ENCODE data around the gene PPP2R2D.

PPP2R2D gene

DNA sequence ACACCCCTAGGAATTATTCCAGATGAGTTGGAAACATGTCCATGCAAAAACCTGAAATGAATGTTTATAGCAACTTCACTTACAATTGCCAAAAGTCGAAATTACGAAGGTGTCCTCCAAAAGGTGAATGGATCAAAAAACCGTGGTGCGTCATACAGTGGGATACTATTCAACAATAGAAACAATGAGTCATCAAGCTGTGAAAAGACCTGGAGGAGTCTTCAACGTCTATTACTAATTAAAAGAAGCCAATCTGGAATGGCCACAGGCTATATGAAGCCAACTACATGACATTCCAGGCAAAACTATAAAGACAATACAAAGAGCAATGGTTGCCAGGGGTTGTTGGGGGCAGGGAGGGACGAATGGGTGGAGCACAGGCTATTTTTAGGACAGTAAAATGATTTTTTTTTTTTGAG is 12.6 kb upstream of the PPP2R2D start:
- Histone ChIP-seq H3K4me2 (no peak overlapping the region), H3K36me3 (no peaks in the 10 kb centered on the region), H3K27me3 (no peaks in the 10 kb centered on the region), H3K4me3 (no peak overlapping the region), H3K4me1 (peaks cover 46% of the 10 kb centered on the region), H3K9me3 (no peaks in the 10 kb centered on the region; the same call in 1 of the 2 replicates), H3K27ac (no peak overlapping the region), H4K20me1 (no peaks in the 10 kb centered on the region), H3K9ac (no peak overlapping the region)
- no peak for TF ChIP-seq Cebpa-rat (IDR thresholded peaks at IDR 0.05)

DNA sequence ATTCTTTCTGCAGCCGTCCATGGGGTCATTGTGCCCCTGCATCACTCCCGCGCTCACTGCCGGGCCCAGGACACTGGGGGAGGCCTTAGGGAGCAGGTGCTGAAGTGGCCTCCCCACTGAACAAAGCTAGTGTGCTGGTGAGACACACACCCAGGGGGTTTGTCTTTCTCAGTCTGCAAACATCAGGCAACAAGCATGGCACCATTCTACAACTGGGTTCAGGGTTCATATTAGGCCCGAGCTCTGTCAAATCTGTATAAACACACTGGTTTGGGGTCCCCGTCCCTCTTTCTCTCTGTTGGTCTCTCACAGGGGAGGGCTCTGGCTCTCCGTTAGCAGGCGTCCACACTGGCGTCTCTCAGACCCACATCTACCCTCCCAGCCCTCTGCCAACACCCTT is 11.1 kb upstream of the PPP2R2D start:
- Histone ChIP-seq H3K4me3 (no peak overlapping the region), H3K27ac (no peak overlapping the region), H3K9ac (no peak overlapping the region), H3K27me3 (no peaks in the 10 kb centered on the region), H3K4me1 (peaks cover 46% of the 10 kb centered on the region), H3K4me2 (no peak overlapping the region), H3K36me3 (no peaks in the 10 kb centered on the region), H4K20me1 (no peaks in the 10 kb centered on the region), H3K9me3 (no peaks in the 10 kb centered on the region; the same call in 1 of the 2 replicates)
- no peak for TF ChIP-seq Cebpa-rat (IDR thresholded peaks at IDR 0.05)

DNA sequence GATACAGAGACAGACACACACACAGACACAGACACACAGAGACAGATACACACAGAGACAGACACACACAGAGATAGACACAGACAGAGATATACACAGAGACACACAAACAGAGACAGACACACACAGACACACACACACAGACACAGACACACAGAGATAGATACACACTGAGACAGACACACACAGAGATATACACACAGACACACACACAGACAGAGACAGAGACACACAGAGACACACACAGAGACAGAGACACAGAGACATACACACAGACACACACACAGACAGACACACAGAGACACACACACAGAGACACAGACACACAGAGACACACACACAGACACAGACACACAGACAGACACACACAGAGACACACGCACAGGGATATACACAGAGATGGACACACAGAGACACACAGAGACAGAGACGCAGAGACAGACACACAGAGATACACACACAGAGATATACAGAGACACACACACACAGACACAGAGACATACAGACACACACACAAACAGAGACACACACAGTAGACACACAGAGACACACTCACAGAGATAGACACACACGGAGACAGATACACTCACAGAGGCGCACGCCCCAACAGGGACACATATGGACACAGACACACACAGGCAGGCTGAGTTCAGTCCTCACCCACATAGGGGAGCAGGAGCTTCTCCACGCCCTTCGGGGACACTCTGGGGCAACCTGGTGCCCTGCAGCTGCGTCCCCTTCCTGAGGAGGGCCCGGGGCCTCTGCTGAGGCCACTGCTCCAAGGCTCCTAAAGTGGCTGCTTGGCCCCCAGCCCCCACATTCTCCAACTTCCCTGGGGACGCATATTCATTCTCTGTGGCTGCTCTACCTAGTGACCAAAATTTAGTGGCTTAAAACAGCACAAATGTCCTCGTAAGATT is 10.3 kb upstream of the PPP2R2D start:
- Histone ChIP-seq H3K27me3 (no peaks in the 10 kb centered on the region), H3K9me3 (no peaks in the 10 kb centered on the region; the same call in 1 of the 2 replicates), H3K4me3 (no peak overlapping the region), H3K27ac (no peak overlapping the region; the same call in 1 of the 2 replicates), H3K9ac (no peak overlapping the region), H3K36me3 (no peaks in the 10 kb centered on the region), H3K4me2 (peak overlapping the region; percentile 62), H3K4me1 (peaks cover 41% of the 10 kb centered on the region), H4K20me1 (no peaks in the 10 kb centered on the region)
- TF ChIP-seq Cebpa-rat (IDR thresholded peaks at IDR 0.05): no peak

DNA sequence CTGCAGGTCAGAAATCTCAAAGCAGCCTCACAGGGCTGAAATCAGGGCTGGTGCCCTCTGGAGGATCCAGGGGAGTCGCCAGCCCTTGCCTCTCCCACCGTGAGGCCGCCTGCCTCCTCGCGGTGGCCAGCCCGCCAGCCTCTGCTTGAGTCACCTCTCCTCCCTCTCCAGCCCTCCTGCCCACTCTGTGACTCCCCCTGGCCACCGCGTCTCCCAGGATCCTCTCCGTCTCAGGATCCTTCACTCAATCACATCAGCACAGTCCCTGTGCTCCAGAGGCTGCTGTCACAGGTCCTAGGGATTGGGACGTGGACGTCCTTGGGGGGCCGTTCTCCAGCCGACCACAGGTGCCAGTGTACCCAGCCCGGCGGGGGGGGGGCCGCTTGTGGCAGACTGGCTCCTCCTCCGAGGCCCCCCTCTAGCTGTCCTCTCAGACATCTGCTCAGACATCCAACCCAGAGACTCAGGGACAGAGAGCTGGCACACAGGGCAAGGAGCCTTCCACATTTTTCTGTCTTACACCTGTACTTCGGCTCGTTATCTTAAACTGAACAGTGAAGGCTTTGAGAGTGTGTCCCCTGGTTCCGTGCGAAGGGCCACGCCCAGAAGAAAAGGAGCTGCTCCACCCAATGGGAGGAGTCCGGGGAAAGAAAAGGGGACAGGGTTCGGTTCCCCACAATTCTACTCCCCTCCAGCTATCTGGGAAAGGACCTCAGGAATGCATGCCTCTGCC is 9.4 kb upstream of the PPP2R2D start:
- Histone ChIP-seq H3K9ac (no peak overlapping the region), H4K20me1 (no peaks in the 10 kb centered on the region), H3K9me3 (no peaks in the 10 kb centered on the region; the same call in 1 of the 2 replicates), H3K27ac (no peak overlapping the region; the same call in 1 of the 2 replicates), H3K4me3 (no peak overlapping the region), H3K36me3 (no peaks in the 10 kb centered on the region), H3K4me2 (peak overlapping the region; percentile 62), H3K4me1 (peaks cover 40% of the 10 kb centered on the region), H3K27me3 (no peaks in the 10 kb centered on the region)
- no peak for TF ChIP-seq Cebpa-rat (IDR thresholded peaks at IDR 0.05)

- Histone ChIP-seq H3K27ac (no peak overlapping the region), H3K9ac (no peak overlapping the region), H3K4me2 (0 out of 2 replicates have a peak overlapping the region, but pooled peaks have one; percentile 62), H3K4me1 (peaks cover 40% of the 10 kb centered on the region), H3K36me3 (no peaks in the 10 kb centered on the region), H4K20me1 (no peaks in the 10 kb centered on the region), H3K9me3 (no peaks in the 10 kb centered on the region; the same call in 1 of the 2 replicates), H3K4me3 (no peak overlapping the region), H3K27me3 (no peaks in the 10 kb centered on the region)
- no peak for TF ChIP-seq Cebpa-rat (IDR thresholded peaks at IDR 0.05)
Observed at GRCh38 chr10:131891929-131892805, 8.6 kb upstream of the PPP2R2D start.

- TF ChIP-seq Cebpa-rat (IDR thresholded peaks at IDR 0.05): no peak
- no peaks in the 10 kb centered on the region for H3K27me3 ChIP-seq
Observed at GRCh38 chr10:131892806-131893675, 7.8 kb upstream of the PPP2R2D start.

DNA sequence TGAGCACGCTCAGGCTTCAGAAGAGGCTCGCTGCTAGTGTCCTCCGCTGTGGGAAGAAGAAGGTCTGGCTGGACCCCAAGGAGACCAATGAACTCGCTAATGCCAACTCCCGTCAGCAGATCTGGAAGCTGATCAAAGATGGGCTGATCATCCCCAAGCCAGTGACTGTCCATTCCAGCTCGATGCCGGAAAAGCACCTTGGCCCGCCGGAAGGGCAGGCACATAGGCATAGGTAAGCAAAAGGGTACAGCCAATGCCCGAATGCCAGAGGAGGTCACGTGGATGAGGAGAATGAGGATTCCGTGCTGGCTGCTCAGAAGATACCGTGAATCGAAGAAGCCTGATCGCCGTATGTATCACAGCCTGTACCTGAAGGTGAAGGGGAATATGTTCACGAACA is 5.7 kb upstream of the PPP2R2D start:
- Histone ChIP-seq H3K4me3 (no peak overlapping the region), H4K20me1 (no peaks in the 10 kb centered on the region), H3K4me1 (peaks cover 64% of the 10 kb centered on the region), H3K27me3 (no peaks in the 10 kb centered on the region), H3K27ac (no peak overlapping the region), H3K9ac (no peak overlapping the region), H3K4me2 (no peak overlapping the region), H3K36me3 (no peaks in the 10 kb centered on the region), H3K9me3 (no peaks in the 10 kb centered on the region)
- TF ChIP-seq Cebpa-rat (IDR thresholded peaks at IDR 0.05): no peak

More at GRCh38 chr10:131892806-131893675, 7.8 kb upstream of the PPP2R2D start:
- Histone ChIP-seq H3K9ac (no peak overlapping the region), H3K4me1 (peaks cover 43% of the 10 kb centered on the region), H3K27ac (no peak overlapping the region), H3K4me3 (no peak overlapping the region), H3K36me3 (no peaks in the 10 kb centered on the region), H3K4me2 (no peak overlapping the region), H3K9me3 (no peaks in the 10 kb centered on the region; the same call in 1 of the 2 replicates), H4K20me1 (no peaks in the 10 kb centered on the region)

- Histone ChIP-seq H3K4me2 (peak overlapping the region; percentile 93), H4K20me1 (peaks cover under 1% of the 10 kb centered on the region; the same call in 1 of the 2 replicates), H3K4me3 (no peak overlapping the region), H3K36me3 (no peaks in the 10 kb centered on the region), H3K9ac (no peak overlapping the region), H3K27me3 (no peaks in the 10 kb centered on the region), H3K27ac (no peak overlapping the region), H3K4me1 (peaks cover 51% of the 10 kb centered on the region), H3K9me3 (no peaks in the 10 kb centered on the region)
- no peak for TF ChIP-seq Cebpa-rat (IDR thresholded peaks at IDR 0.05)
Observed at GRCh38 chr10:131896403-131896802, 4.4 kb upstream of the PPP2R2D start.

All from BLaER1 (cell line).